ENCODE results near the gene ANGPTL7. TPM values are rescaled to one million over a fixed set of nuclear protein-coding genes. Genes with fewer than 3 reads are reported as not detected.

Gene ANGPTL7
- polyA plus RNA-seq, 2 of the 4 experiments (the other 2 are of a cell fraction) = not detected

- ATAC-seq (no peak), DNase-seq (ENCODE audit: low read depth in 1 of 2, low spot score in 1 of 2) (no peak), FAIRE-seq (no peak)
- POLR2A ChIA-PET = no interaction called here
- Histone ChIP-seq H3K27ac (no peak overlapping the region), H3K9me3 (no peaks in the 10 kb centered on the region), H3K4me3 (no peak overlapping the region), H3K4me2 (no peak overlapping the region), H3K4me1 (no peaks in the 10 kb centered on the region)
- TF ChIP-seq MYC (IDR thresholded peaks at IDR 0.05; ENCODE audit: borderline replicate concordance, low read length) (no peak), EHMT2 (IDR thresholded peaks at IDR 0.05; ENCODE audit: low read depth) (no peak), EP300 (IDR thresholded peaks at IDR 0.05) (no peak), NPAS2 (CRISPR knock-in tag; IDR thresholded peaks at IDR 0.05; ENCODE audit: borderline replicate concordance) (no peak)
- CTCF ChIA-PET = interaction anchor here (1.7 to 2.6 kb wide), 2 partner anchors 12 to 414 kb away, joined by 5 to 12 read pairs; no protein-coding TSS in a partner anchor
- WGBS (ENCODE audit: missing lambda C conversion rate) = 96% methylated on average over 4 of the region's 4 CpGs
Observed at GRCh38 chr1:11229203-11229602, 40.0 kb downstream of the ANGPTL7 start.

- no peak overlapping the region for H3K27ac ChIP-seq
- H3K4me2 ChIP-seq = no peak overlapping the region
- no peaks in the 10 kb centered on the region for H3K9me3 ChIP-seq
- FAIRE-seq (no peak), DNase-seq (ENCODE audit: low read depth in 1 of 2, low spot score in 1 of 2) (no peak), ATAC-seq (no peak)
- WGBS (ENCODE audit: missing lambda C conversion rate) = 91% methylated on average over 2 of the region's 2 CpGs
- no peak overlapping the region for H3K4me3 ChIP-seq
- H3K4me1 ChIP-seq = no peaks in the 10 kb centered on the region
- ChIA-PET CTCF (interaction anchor here (1.2 kb wide), 1 partner anchor 9 kb away, joined by 3 read pairs; no protein-coding TSS in a partner anchor), POLR2A (no interaction called here)
- TF ChIP-seq HOXB13 (CRISPR knock-in tag; IDR thresholded peaks at IDR 0.05; ENCODE audit: low read depth) = no peak
- no peak for TF ChIP-seq TP53 (CRISPR knock-in tag; IDR thresholded peaks at IDR 0.05)
- TF ChIP-seq ZC3H11A (IDR thresholded peaks at IDR 0.05) = no peak
- no peak for TF ChIP-seq FOXS1 (CRISPR knock-in tag; IDR thresholded peaks at IDR 0.05)
- no peak for TF ChIP-seq EP300 (IDR thresholded peaks at IDR 0.05)
- no peak for TF ChIP-seq HOXA7 (CRISPR knock-in tag; IDR thresholded peaks at IDR 0.05)
- TF ChIP-seq FOSL2 (IDR thresholded peaks at IDR 0.05) = no peak
- TF ChIP-seq FOSL2 (CRISPR knock-in tag; IDR thresholded peaks at IDR 0.05) = no peak
- TF ChIP-seq JUNB (IDR thresholded peaks at IDR 0.05) = no peak
- no peak for TF ChIP-seq CHD4 (IDR thresholded peaks at IDR 0.05; ENCODE audit: borderline replicate concordance)
Observed at GRCh38 chr1:11233208-11233607, 44.1 kb downstream of the ANGPTL7 start.

GRCh38 chr1:11237356-11237755 is 48.2 kb downstream of the ANGPTL7 start:
- WGBS (ENCODE audit: missing lambda C conversion rate) = 88% methylated on average over 6 of the region's 6 CpGs
- Histone ChIP-seq H3K4me1 (no peaks in the 10 kb centered on the region), H3K4me3 (no peak overlapping the region), H3K4me2 (no peak overlapping the region), H3K9me3 (no peaks in the 10 kb centered on the region), H3K27ac (no peak overlapping the region)
- FAIRE-seq (no peak), DNase-seq (ENCODE audit: low read depth in 1 of 2, low spot score in 1 of 2) (no peak), ATAC-seq (no peak)
- ChIA-PET CTCF (interaction anchor here (6.6 kb wide), 1 partner anchor 410 kb away, joined by 50 read pairs; no protein-coding TSS in a partner anchor), POLR2A (no interaction called here)
- no peak for TF ChIP-seq MAX (IDR thresholded peaks at IDR 0.05)
- TF ChIP-seq CBX8 (IDR thresholded peaks at IDR 0.05) = no peak
- no peak for TF ChIP-seq HEYL (CRISPR knock-in tag; IDR thresholded peaks at IDR 0.05)
- no peak for TF ChIP-seq ZC3H11A (IDR thresholded peaks at IDR 0.05)
- TF ChIP-seq BHLHE40 (IDR thresholded peaks at IDR 0.05; ENCODE audit: low read depth, low read length) = no peak
- TF ChIP-seq ZFP36 (IDR thresholded peaks at IDR 0.05; ENCODE audit: borderline replicate concordance, partially characterized antibody) = no peak
- TF ChIP-seq MYC (IDR thresholded peaks at IDR 0.05; ENCODE audit: borderline replicate concordance, low read length) = no peak
- TF ChIP-seq PBX3 (IDR thresholded peaks at IDR 0.05) = no peak
- no peak for TF ChIP-seq RARB (CRISPR knock-in tag; IDR thresholded peaks at IDR 0.05)
- no peak for TF ChIP-seq JUNB (IDR thresholded peaks at IDR 0.05)
- no peak for TF ChIP-seq POLR2AphosphoS2 (conservative IDR thresholded peaks at IDR 0.05; ENCODE audit: low read length)
- no peak for TF ChIP-seq EHF (CRISPR knock-in tag; IDR thresholded peaks at IDR 0.05)
- TF ChIP-seq HOXB13 (CRISPR knock-in tag; IDR thresholded peaks at IDR 0.05; ENCODE audit: low read depth) = no peak
- TF ChIP-seq RAD21 (conservative IDR thresholded peaks at IDR 0.05 in 1 of 2, IDR thresholded peaks at IDR 0.05 in 1 of 2) = no peak
- TF ChIP-seq MAZ (IDR thresholded peaks at IDR 0.05; ENCODE audit: borderline replicate concordance, low read depth, low read length) = no peak
- no peak for TF ChIP-seq NFE2L2 (conservative IDR thresholded peaks at IDR 0.05; ENCODE audit: low read length)
- TF ChIP-seq FOSB (CRISPR knock-in tag; IDR thresholded peaks at IDR 0.05) = no peak
- no peak for TF ChIP-seq EP300 (IDR thresholded peaks at IDR 0.05)
- TF ChIP-seq TFCP2L1 (CRISPR knock-in tag; IDR thresholded peaks at IDR 0.05) = no peak
- TF ChIP-seq PHF8 (IDR thresholded peaks at IDR 0.05; ENCODE audit: borderline replicate concordance, low read depth) = no peak

Measured in A549 (cell line).